Measurements from ENCODE around the gene ITGB8.

ITGB8 gene

GRCh38 chr7:20340839-20341238 lies 10.1 kb downstream of the ITGB8 start:
- DNase-seq (ENCODE audit: low read depth): no peak

GRCh38 chr7:20343205-20343604 lies 12.5 kb downstream of the ITGB8 start:
- no peak for DNase-seq (ENCODE audit: low read depth)

GRCh38 chr7:20343941-20344340 lies 13.2 kb downstream of the ITGB8 start:
- no peak for DNase-seq (ENCODE audit: low read depth)

- no peak for DNase-seq (ENCODE audit: low read depth)
Observed at GRCh38 chr7:20344396-20344795, 13.7 kb downstream of the ITGB8 start.

- DNase-seq (ENCODE audit: low read depth): no peak
Observed at GRCh38 chr7:20346577-20346976, 15.9 kb downstream of the ITGB8 start.

GRCh38 chr7:20347680-20348079 lies 17.0 kb downstream of the ITGB8 start:
- DNase-seq (ENCODE audit: low read depth): no peak

- no peak for DNase-seq (ENCODE audit: low read depth)
Observed at GRCh38 chr7:20348125-20348807, 17.6 kb downstream of the ITGB8 start.

GRCh38 chr7:20350518-20350951 lies 19.8 kb downstream of the ITGB8 start:
- DNase-seq (ENCODE audit: low read depth): no peak

GRCh38 chr7:20350996-20351692 lies 20.4 kb downstream of the ITGB8 start:
- DNase-seq (ENCODE audit: low read depth): no peak

- peak; percentile 42 for DNase-seq (ENCODE audit: low read depth)
Observed at GRCh38 chr7:20351901-20352300, 21.2 kb downstream of the ITGB8 start.

GRCh38 chr7:20352573-20353306 lies 22.0 kb downstream of the ITGB8 start:
- DNase-seq (ENCODE audit: low read depth): no peak

- no peak for DNase-seq (ENCODE audit: low read depth)
Observed at GRCh38 chr7:20354610-20355528, 24.2 kb downstream of the ITGB8 start.

- no peak for DNase-seq (ENCODE audit: low read depth)
Observed at GRCh38 chr7:20358106-20358505, 27.4 kb downstream of the ITGB8 start.

GRCh38 chr7:20358762-20359282 lies 28.1 kb downstream of the ITGB8 start:
- no peak for DNase-seq (ENCODE audit: low read depth)

GRCh38 chr7:20359341-20359963 lies 28.8 kb downstream of the ITGB8 start:
- DNase-seq (ENCODE audit: low read depth): no peak

GRCh38 chr7:20362574-20363253 lies 32.0 kb downstream of the ITGB8 start:
- no peak for DNase-seq (ENCODE audit: low read depth)

- DNase-seq (ENCODE audit: low read depth): no peak
Observed at GRCh38 chr7:20364571-20365196, 34.0 kb downstream of the ITGB8 start.

GRCh38 chr7:20365486-20365885 lies 34.8 kb downstream of the ITGB8 start:
- DNase-seq (ENCODE audit: low read depth): no peak

GRCh38 chr7:20374399-20374798 lies 43.7 kb downstream of the ITGB8 start:
- DNase-seq (ENCODE audit: low read depth): no peak

- no peak for DNase-seq (ENCODE audit: low read depth)
Observed at GRCh38 chr7:20376796-20377195, 46.1 kb downstream of the ITGB8 start.
